ENCODE results near the gene TAAR1. TPM values are rescaled to one million over a fixed set of nuclear protein-coding genes. Genes with fewer than 3 reads are reported as not detected.

Gene TAAR1
- total RNA-seq, 4 donors from 2014 or later = not detected

DNA sequence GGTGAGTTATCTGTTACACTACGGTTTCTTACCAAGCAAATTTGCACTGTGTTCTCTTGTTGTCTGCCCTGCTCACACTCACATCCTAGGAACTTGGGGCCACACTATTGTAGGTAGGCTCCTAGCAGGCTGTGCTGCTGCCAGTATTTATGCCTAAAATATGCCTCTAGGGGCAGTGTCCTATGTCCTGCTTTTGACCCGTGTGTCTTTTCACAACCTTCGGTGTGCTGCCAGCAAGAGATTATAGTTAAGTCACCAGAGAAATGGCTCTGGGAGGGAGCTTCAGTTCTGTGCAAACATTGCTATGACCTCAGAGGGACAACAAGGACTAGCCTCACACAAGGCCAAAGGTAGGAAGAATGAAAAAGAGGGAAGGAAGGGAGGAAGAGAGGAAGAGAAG lies 60.5 kb downstream of the TAAR1 start:
- no peak for TF ChIP-seq POLR2A (IDR thresholded peaks at IDR 0.05)
- TF ChIP-seq, protein P1, sequence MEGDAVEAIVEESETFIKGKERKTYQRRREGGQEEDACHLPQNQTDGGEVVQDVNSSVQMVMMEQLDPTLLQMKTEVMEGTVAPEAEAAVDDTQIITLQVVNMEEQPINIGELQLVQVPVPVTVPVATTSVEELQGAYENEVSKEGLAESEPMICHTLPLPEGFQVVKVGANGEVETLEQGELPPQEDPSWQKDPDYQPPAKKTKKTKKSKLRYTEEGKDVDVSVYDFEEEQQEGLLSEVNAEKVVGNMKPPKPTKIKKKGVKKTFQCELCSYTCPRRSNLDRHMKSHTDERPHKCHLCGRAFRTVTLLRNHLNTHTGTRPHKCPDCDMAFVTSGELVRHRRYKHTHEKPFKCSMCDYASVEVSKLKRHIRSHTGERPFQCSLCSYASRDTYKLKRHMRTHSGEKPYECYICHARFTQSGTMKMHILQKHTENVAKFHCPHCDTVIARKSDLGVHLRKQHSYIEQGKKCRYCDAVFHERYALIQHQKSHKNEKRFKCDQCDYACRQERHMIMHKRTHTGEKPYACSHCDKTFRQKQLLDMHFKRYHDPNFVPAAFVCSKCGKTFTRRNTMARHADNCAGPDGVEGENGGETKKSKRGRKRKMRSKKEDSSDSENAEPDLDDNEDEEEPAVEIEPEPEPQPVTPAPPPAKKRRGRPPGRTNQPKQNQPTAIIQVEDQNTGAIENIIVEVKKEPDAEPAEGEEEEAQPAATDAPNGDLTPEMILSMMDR (IDR thresholded peaks at IDR 0.05) = peak in 2 of 6 experiments; percentile 33 to 41
- no peaks in the 10 kb centered on the region for H3K27me3 ChIP-seq
- H3K9me3 ChIP-seq = no peaks in the 10 kb centered on the region
- no peak overlapping the region for H3K27ac ChIP-seq
- no peaks in the 10 kb centered on the region for H3K36me3 ChIP-seq
- no peaks in the 10 kb centered on the region for H3K4me1 ChIP-seq
- no peak overlapping the region for H3K4me3 ChIP-seq
- DNase-seq = no peak

DNA sequence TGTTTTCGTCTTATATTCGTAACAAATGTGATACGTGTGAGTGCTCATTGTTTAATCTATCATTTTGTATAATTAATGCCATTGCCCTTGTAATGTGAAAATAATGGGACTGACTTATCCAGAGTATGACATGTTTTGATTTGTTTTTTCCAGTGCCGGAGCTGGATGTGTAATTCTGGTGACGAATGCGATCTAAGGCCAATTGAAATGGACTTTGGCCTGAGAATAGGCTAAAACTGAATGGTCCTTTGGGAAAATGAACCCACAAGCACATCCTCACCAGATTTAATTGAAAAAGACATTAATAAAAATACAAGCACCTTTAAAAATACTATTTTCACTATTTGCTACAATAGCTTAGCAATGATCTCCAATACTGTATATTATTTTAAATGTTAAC lies 62.8 kb downstream of the TAAR1 start:
- Histone ChIP-seq H3K9me3 (no peaks in the 10 kb centered on the region), H3K4me1 (no peaks in the 10 kb centered on the region), H3K4me3 (no peak overlapping the region), H3K27ac (no peak overlapping the region), H3K36me3 (no peaks in the 10 kb centered on the region), H3K27me3 (no peaks in the 10 kb centered on the region)
- TF ChIP-seq, protein P1 (IDR thresholded peaks at IDR 0.05) = no peak
- TF ChIP-seq POLR2A (IDR thresholded peaks at IDR 0.05) = no peak
- no peak for DNase-seq

Other genes starting within 250 kb of the TAAR1 start
- gene STX7, start 146.1 kb downstream of the TAAR1 start, total RNA-seq = 10 to 100 TPM; 31.4 to 65.9 (median 51.9) TPM
- not detected for gene TAAR9, start 120.9 kb downstream of the TAAR1 start, total RNA-seq
- not detected for gene TAAR8, start 106.5 kb downstream of the TAAR1 start, total RNA-seq
- not detected for gene TAAR6, start 88.9 kb downstream of the TAAR1 start, total RNA-seq
- not detected for gene TAAR5, start 69.4 kb downstream of the TAAR1 start, total RNA-seq
- not detected for gene TAAR2, start 34.9 kb downstream of the TAAR1 start, total RNA-seq
- gene VNN1, start 54.9 kb upstream of the TAAR1 start, total RNA-seq = 100 to 1,000 TPM in 2 of 4 donors, 10 to 100 TPM in 1, 1 to 10 TPM in 1; 4.1 to 296 (median 96.2) TPM
- 10 to 100 TPM in 1 of 4 donors, 1 to 10 TPM in 1, under 1 TPM in 1, not detected in 1; 0.57 to 10.7 (median 1.1) TPM for gene VNN2, start 98.7 kb upstream of the TAAR1 start, total RNA-seq
- 10 to 100 TPM in 2 of 4 donors, 1 to 10 TPM in 2; 2.5 to 16.4 (median 9.0) TPM for gene SLC18B1, start 139.5 kb upstream of the TAAR1 start, total RNA-seq
- 1,000 to 10,000 TPM in 1 of 4 donors, 100 to 1,000 TPM in 3; 323 to 1,787 (median 560) TPM for gene RPS12, start 155.4 kb upstream of the TAAR1 start, total RNA-seq

Measured in Peyer's patch (tissue), 4 donors.